ENCODE results near the gene SERINC1. TPM values are rescaled to one million over a fixed set of nuclear protein-coding genes. Genes with fewer than 3 reads are reported as not detected.

The SERINC1 gene
- polyA plus RNA-seq, 1 experiment = 89.7 TPM

GRCh38 chr6:122408702-122409458, 62.7 kb downstream of the SERINC1 start:
- no peak for TF ChIP-seq CTCF (IDR thresholded peaks at IDR 0.05; ENCODE audit: insufficient read depth, low read depth, low read length)
- H3K36me3 ChIP-seq (ENCODE audit: control insufficient read depth, insufficient read depth, low read length) = no peaks in the 10 kb centered on the region; the same call in 1 of the 2 replicates
- DNase-seq (ENCODE audit: low read depth) = no peak
- CTCF ChIA-PET = interaction anchor here (1.0 kb wide), 2 partner anchors 10 to 27 kb away, joined by 3 read pairs; partner anchors contain the start of gene HSF2
- H3K27me3 ChIP-seq (ENCODE audit: control insufficient read depth, insufficient read depth, low read length) = no peaks in the 10 kb centered on the region
- POLR2A ChIA-PET = no interaction called here
- no peak overlapping the region for H3K4me3 ChIP-seq (ENCODE audit: low read depth, low read length)

GRCh38 chr6:122408240-122408639, 63.4 kb downstream of the SERINC1 start:
- CTCF ChIA-PET = interaction anchor here (0.6 to 1.0 kb wide), 2 partner anchors 9 to 249 kb away, joined by 3 read pairs; partner anchors contain the start of gene HSF2
- no peak for TF ChIP-seq CTCF (IDR thresholded peaks at IDR 0.05; ENCODE audit: insufficient read depth, low read depth, low read length)
- H3K36me3 ChIP-seq (ENCODE audit: control insufficient read depth, insufficient read depth, low read length) = no peaks in the 10 kb centered on the region
- no peak for DNase-seq (ENCODE audit: low read depth)
- no peak overlapping the region for H3K4me3 ChIP-seq (ENCODE audit: low read depth, low read length)
- H3K27me3 ChIP-seq (ENCODE audit: control insufficient read depth, insufficient read depth, low read length) = no peaks in the 10 kb centered on the region
- POLR2A ChIA-PET = no interaction called here

GRCh38 chr6:122407712-122408111, 63.9 kb downstream of the SERINC1 start:
- no peak for TF ChIP-seq CTCF (IDR thresholded peaks at IDR 0.05; ENCODE audit: insufficient read depth, low read depth, low read length)
- H3K4me3 ChIP-seq (ENCODE audit: low read depth, low read length) = no peak overlapping the region
- no peak for DNase-seq (ENCODE audit: low read depth)
- ChIA-PET CTCF (interaction anchor here (0.6 to 1.1 kb wide), 2 partner anchors 84 to 249 kb away, joined by 3 read pairs; no protein-coding TSS in a partner anchor), POLR2A (no interaction called here)
- no peaks in the 10 kb centered on the region for H3K27me3 ChIP-seq (ENCODE audit: control insufficient read depth, insufficient read depth, low read length)
- H3K36me3 ChIP-seq (ENCODE audit: control insufficient read depth, insufficient read depth, low read length) = no peaks in the 10 kb centered on the region

- no peak overlapping the region for H3K4me3 ChIP-seq (ENCODE audit: low read depth, low read length)
- no peak for TF ChIP-seq CTCF (IDR thresholded peaks at IDR 0.05; ENCODE audit: insufficient read depth, low read depth, low read length)
- POLR2A ChIA-PET = no interaction called here
- DNase-seq (ENCODE audit: low read depth) = no peak
- H3K36me3 ChIP-seq (ENCODE audit: control insufficient read depth, insufficient read depth, low read length) = no peaks in the 10 kb centered on the region
- CTCF ChIA-PET = interaction anchor here (0.7 kb wide), 1 partner anchor 12 kb away, joined by 3 read pairs; no protein-coding TSS in a partner anchor
- H3K27me3 ChIP-seq (ENCODE audit: control insufficient read depth, insufficient read depth, low read length) = no peaks in the 10 kb centered on the region
Observed at GRCh38 chr6:122406187-122406586, 65.4 kb downstream of the SERINC1 start.

GRCh38 chr6:122405417-122405816, 66.2 kb downstream of the SERINC1 start:
- POLR2A ChIA-PET = no interaction called here
- TF ChIP-seq CTCF (IDR thresholded peaks at IDR 0.05; ENCODE audit: insufficient read depth, low read depth, low read length) = peak; percentile 9; the same call in 1 of the 2 replicates
- Histone ChIP-seq H3K36me3 (ENCODE audit: control insufficient read depth, insufficient read depth, low read length) (no peaks in the 10 kb centered on the region), H3K27me3 (ENCODE audit: control insufficient read depth, insufficient read depth, low read length) (no peaks in the 10 kb centered on the region), H3K4me3 (ENCODE audit: low read depth, low read length) (no peak overlapping the region)
- DNase-seq (ENCODE audit: low read depth) = no peak
- CTCF ChIA-PET = interaction anchor here (0.7 kb wide), 1 partner anchor 12 kb away, joined by 3 read pairs; no protein-coding TSS in a partner anchor

Measured in BJ (cell line).